Raji (cell line): ENCODE data around the gene DENND1A.
A peak's percentile ranks its signal among the peaks of the same experiment; 100 is the strongest.

Source experiments
- POLR2A ChIP-seq: IDR thresholded peaks from 2 replicates; pipeline ENCODE4 v1.6.1; 2011; ENCODE audit warnings: low read depth, low read length, control low read depth; ENCODE audit not compliant: insufficient read depth

The DENND1A gene

DNA sequence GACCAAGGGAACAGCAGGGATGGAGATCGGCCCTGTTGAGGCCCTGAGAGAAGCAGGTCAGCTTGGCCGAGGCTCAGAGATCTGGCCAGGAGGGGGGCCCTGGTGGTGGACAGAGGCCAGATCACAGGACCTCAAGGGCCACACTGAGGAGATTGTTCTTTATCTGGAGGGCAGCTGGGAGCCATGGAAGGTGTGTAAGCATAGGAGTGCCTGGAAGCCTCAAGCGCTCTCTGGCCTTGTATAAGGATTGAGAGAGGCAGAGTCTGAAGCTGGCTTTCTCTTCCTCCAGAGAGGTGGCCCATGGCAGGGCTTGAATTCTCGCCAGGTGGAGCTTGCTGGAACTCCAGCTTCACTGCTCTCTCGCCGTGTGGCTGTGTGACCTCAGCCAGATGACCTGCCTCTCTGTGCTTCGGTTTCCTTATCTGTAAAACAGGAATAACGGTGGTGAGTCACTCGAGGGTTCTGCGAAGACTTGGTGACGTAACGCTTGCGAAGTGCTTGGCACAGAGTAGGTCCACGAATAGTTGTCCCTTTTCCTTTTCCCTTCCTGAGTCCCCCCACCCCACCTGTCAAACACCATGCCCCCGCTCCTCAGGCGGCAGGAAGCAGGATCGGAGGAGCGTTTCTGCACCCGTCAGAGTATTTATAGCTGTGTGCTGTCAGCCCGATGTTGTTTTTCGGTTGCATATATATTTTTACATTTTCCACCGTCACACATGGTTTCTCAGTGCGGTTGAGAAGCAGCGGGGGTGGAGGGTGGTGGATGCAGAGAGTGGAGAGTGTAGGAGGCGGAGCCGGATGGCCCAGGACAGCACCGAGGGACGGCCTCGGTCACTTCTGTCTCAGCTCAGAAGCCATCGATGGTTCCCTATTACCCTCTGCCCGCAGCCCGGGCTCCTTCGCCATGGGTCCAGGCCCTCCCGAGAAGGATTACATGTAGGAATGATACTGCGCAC is 590.9 kb downstream of the DENND1A start:
- TF ChIP-seq POLR2A: peak; percentile 46

DNA sequence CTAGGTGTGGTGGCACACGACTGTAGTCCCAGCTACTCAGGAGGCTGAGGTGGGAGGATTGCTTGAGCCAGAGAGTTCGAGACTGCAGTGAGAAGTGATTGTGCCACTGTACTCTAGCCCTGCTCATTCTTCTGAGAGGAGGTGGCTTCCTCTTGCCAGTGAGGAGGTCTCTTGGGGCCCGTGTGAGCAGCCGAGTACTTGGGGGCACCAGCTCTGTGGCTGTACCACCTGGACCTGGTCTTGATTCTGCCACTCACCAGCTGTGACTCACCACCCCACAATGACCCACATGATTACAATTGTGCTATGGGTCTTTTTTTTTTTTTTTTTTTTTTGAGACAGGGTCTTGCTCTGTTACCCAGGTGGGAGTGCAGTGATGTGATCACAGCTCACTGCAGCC is 592.0 kb downstream of the DENND1A start:
- no peak for TF ChIP-seq POLR2A

DNA sequence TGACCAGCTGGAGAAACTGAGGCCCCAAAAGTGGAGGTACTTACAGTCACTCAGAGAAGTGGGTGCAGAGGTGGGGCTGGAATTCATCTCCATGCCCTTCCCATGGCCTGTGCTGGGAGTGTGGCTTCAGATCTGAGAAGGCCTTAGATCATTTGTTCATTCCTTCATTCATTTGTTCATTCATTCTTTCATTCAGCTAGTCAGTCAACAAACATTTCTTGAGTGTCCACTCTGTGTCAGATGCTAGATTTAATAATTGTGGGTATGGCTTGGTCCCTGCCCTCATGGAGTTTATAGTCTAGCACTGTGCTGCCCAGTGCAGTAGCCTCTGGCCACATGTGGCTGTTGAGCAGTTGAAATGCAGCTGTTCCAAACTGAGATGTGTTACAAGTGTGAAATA is 593.0 kb downstream of the DENND1A start:
- no peak for TF ChIP-seq POLR2A

DNA sequence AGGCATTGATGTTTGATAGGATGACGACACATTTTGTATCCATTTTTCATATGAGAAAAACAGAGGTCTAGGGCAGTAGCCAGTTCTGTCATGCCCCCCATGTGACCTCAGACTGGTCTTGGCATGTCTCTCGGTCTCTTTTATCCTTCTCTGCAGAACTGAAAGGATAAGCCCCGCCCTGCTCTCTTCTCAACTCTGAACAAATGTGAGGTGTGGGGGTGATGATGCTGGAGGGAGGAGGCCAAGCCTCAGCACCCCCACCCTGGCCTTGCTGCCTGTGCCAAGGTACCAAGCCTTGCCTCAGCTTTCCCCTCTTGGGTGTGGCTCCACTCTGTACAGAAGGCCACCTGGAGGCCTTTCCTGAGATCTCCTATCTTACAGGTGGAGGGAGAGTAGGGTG is 593.5 kb downstream of the DENND1A start:
- no peak for TF ChIP-seq POLR2A

DNA sequence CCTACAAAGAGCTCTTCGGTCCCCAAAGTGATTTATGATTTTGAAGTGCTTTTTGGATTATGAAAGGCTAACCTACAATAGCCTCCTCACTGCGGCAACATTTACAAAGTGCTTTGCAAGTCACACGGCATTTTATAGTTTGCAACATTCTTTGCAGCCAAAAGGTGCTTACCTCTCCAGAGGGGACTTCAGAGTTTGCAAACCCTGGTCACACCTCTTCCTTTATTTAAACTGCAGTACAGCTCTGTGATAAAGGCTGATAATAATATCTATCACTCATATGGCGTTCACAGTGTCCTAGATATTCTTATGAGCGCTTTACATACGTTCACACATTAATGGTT is 594.0 kb downstream of the DENND1A start:
- TF ChIP-seq POLR2A: no peak

DNA sequence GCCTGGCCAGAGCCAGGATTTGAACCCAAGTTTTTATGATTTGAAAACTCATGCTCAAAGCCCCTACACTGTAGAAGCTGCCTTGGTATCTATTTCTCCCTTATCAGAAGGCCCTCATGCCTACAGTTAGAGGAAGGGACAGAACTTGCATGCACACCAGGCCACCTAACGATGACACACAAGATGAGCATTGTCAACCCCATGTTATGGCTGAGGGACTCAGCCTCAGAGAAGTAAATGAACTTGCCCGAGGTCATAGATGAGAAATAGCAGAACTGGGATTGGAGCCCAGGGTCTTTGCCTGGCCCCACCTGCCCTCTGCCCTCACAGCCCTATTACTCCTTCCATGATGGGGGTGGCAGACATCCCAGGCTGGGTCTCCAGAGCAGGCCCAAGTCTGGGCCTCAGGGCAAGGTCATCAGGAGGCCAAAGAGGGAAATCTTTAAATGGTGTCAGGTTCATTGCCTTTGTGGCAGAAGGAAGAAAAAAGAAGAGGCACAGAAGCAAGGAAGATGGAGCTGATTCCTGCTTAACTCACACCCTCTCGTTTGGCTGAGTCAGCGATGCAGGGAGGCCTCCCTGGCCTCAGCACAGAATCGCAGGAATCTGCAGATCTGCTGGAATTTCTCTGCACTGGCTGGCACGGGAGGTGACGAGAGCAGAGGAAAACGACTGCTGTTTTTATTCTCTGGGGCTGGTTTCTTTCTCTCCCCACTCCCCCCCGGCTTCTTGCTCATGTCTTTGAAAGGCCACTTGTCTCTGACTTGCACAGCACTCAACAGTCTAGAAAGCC is 594.5 kb downstream of the DENND1A start:
- TF ChIP-seq POLR2A: no peak

DNA sequence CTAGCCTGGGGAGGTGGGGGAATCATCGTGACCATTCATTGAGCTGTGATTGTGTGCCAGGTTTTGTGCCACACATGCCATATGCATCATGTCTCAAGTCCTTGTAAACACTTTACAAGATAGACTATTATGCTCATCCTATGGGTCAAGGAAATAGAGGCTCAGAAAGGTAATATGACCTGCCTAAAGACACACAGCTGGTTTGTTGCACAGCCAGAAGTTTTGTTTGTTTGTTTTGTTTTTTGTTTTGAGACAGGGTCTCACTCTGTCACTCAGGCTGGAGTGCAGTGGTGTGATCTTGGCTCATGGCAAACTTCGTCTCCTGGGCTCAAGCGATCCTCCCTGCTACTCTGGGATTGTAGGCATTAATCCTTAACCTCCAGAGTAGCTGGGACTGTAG is 595.3 kb downstream of the DENND1A start:
- no peak for TF ChIP-seq POLR2A

DNA sequence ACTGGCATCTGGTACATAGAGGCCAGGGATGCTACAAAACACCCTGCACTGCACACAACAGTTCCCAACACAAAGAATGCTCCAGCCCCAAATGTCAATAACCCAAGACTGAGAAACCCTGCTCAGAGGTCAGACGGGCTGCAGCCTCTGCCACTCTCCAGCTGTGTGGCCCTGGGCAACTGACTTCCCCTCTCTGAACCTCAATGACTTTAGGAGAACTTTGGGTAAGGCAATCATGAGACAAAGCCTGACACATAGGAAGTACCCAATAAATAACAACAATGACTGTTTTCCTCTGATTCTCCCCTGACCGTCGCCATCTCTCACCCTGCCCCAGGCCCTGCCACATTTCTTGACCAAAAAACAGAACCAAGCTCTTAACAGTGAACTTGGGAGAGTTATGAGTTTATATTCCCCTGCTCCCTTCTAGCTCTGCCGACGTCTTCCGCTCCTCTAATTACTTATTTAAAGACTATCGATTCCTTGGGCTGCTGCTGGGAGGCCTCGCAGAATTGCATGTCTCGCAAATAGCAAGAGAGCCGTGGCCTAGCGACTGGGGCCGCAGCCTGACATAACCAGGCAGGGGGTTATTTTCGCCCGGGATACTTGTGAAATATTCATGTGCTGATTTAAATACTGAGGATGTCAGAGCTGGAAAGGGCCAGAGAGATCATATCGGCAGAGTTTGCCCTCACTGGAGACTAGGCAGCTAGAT is 598.4 kb downstream of the DENND1A start:
- no peak for TF ChIP-seq POLR2A
